T-helper 17 cell (primary cell): ENCODE data around the gene UCN. TPM values are rescaled to one million over a fixed set of nuclear protein-coding genes. Genes with fewer than 3 reads are reported as not detected.
A peak's percentile ranks its signal among the peaks of the same experiment; 100 is the strongest.
"Not testable (repeated sequence)": the region's sequence is repeated elsewhere in the genome, so short reads cannot be mapped to it uniquely, and the experiment has no call there.

Experiments used
- ATAC-seq: fragments of 150-1000 bp; cut with Tn5 transposase; 2 replicates; pipeline ENCODE4 v1.10.0; 2021; ENCODE audit warnings: mild to moderate bottlenecking, moderate library complexity
- DNase-seq, 3 donors: peaks; one replicate each; pipeline versions ENCODE4 v3.0.0 to v3.0.0-alpha.2; 2020 to 2021
- H3K9me3 ChIP-seq: one replicate; pipeline ENCODE4 v1.7.0; 2013; ENCODE audit warnings: low read length, mild to moderate bottlenecking; ENCODE audit not compliant: control insufficient read depth, poor library complexity, severe bottlenecking
- H3K27ac Mint-ChIP-seq: one replicate; pipeline ENCODE4 v1.8.0; 2022; ENCODE audit warnings: mild to moderate bottlenecking, moderate library complexity, mixed read lengths
- H3K27me3 Mint-ChIP-seq: one replicate; pipeline ENCODE4 v1.8.0; 2022; ENCODE audit warnings: mixed read lengths
- H3K36me3 Mint-ChIP-seq: one replicate; pipeline ENCODE4 v1.8.0; 2022; ENCODE audit warnings: low read depth, mixed read lengths
- H3K4me1 Mint-ChIP-seq: one replicate; pipeline ENCODE4 v1.8.0; 2022; ENCODE audit warnings: mild to moderate bottlenecking, mixed read lengths
- H3K4me3 Mint-ChIP-seq: one replicate; pipeline ENCODE4 v1.8.0; 2022; ENCODE audit warnings: mild to moderate bottlenecking, moderate library complexity, mixed read lengths
- total RNA-seq, 4 donors: library from RNA in 2 of 4; stranded (reverse) in 2 of 4; gene quantifications; one replicate each; pipeline ENCODE4 v1.2.3 and lab custom pipeline; 2022 to 2026

The UCN gene
- total RNA-seq, 2 donors from 2014 or later, result 1.5 to 1.6 TPM

DNA sequence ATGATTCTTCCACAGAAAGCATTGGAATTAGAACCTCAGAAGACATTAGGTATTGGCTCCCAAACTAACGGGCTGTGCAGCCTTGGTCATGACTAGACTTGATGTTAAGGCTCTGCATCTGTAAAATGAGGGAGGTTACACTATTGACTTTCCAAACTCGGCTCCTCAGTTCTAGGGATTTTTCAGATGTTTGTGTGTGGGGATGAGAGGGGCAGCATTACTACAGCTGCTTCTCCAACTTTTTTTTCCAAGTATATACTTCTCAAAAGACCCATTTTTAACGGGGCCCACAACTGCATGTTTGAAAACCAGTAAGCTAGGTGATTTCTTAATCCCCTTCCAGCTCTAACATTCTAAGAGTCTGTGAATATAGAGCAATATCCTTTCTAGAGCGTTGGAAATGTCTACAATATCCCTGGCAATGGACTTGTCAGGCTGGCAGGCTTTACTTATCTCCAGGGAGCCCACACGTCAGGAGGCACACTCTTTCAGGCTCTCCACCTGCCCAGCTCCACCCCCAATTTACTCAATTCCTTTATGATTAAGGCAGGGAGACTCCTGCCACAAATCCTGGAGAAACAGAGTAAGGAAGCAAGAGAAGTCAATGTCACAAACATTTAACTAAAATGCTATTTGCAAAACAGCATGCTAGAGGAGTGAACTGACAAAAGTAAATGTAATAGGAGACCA, 15.5 kb upstream of the UCN start:
- Mint-ChIP-seq H3K27me3 (no peaks in the 10 kb centered on the region), H3K4me1 (peaks cover 20% of the 10 kb centered on the region), H3K36me3 (peaks cover 14% of the 10 kb centered on the region), H3K27ac (peak overlapping the region; percentile 99), H3K4me3 (peak overlapping the region; percentile 98)
- no peak for DNase-seq
- peak; percentile 2 for ATAC-seq
- H3K9me3 ChIP-seq, result no peaks in the 10 kb centered on the region

DNA sequence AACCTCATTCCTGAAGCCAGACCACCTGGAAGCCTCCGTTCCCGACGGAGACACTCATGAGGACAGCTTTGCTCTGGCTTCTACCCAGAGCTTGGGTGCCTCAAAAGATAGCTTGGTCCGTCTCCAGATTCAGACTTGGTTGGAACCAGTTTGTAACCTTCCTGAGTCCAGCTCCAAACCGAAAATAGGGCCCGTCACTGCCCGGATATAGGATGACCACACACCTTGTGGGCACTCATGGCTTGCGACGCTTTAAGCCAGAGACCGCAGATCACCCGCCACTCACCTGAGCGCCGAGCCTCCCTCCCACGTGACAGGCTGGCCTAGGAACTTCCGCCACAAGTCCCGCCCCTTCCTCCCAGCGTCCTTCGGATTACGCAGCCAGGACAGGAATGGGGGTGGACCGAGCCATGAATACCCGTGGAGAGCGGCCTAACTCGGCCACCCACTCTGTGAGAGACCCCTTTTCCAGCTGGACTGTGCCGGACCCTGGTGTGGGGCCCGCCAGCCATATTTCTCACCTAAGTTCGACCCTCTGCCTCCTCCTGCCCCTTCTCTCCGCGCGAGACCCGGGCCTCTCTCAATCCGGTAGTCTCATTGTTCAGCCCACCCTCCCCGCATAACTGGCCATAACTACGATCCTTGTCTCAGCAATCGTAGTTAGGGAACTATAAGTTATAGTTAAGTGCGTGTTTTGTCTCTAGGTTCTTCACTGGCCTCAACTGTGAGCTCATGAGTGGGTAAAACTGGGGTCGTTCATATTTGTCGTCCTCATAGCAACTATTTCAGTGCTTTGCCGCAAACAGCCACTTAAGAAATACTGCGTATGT, 14.7 kb upstream of the UCN start, which contains the start of gene MPV17:
Gene MPV17, minus strand, starts transcription at position 332 of the 830 bp plus-strand sequence. CDS start 580 bp downstream, outside the sequence.
- ATAC-seq (peak; percentile 98), DNase-seq (peak; percentile 73 to 77 (median 73))
- peak within 1 kb of the TSS; percentile 98 for H3K4me3 Mint-ChIP-seq
- H3K4me1 Mint-ChIP-seq, result peaks cover 20% of the 10 kb centered on the region
- no peaks in the 10 kb centered on the region for H3K9me3 ChIP-seq
- peak within 1 kb of the TSS; percentile 99 for H3K27ac Mint-ChIP-seq
- peaks cover 8% of the 10 kb centered on the region for H3K36me3 Mint-ChIP-seq
- no peaks in the 10 kb centered on the region for H3K27me3 Mint-ChIP-seq

DNA sequence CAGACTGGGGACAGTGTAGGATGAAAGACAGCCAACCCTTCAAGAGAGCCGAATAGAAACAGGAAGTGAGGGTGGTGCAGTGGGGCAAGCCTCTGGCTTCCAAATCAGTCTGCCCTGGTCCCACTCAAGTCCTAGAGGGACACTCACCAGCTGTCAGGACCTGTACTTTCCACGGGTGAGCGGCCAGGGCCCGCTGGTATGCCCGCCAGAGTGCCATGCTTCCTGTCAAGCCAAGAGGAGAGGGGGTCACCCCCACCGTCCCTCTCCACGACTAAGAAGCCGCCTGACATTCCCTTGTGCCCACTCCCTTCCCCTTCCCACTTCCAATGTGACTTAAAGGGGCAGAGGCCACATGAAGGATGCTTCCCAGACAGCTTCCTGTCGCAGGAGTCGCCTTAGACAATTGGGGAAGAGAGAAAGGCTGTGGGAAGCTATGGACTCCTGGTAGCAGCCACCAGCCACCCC, 14.1 kb upstream of the UCN start:
- H3K4me3 Mint-ChIP-seq, result peak overlapping the region; percentile 98
- peak; percentile 13 for ATAC-seq
- H3K27ac Mint-ChIP-seq, result peak overlapping the region; percentile 99

DNA sequence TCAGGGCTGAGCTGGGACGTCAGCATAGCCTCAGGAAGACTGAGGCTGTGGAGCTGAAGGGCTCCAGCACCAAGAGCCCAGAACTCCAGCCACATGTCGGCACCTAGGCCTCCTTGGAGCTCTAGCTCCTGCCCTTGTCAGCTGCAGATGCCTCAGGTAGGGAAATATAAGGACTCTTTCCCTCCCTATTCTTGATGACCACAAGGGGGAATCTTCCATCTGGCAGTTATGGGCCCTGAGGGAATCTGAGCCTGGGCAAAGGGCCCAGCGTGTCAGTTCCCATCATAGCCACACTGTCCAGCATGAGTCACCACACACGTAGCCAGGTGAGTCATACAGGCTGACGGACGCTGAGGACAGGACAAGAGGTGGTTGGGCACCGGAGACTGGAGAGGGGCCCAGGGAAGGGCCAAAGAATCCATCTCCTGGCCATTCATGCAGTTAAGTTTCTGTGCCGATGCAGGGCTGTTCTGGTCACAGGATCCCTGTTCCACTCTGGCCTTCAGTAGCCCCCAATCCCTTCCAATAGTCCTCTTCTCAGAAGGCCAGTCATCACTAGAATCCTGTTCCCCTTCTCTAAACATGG, 12.8 kb upstream of the UCN start:
- H3K4me3 Mint-ChIP-seq, result no peak overlapping the region
- H3K4me1 Mint-ChIP-seq, result peaks cover 16% of the 10 kb centered on the region
- H3K27ac Mint-ChIP-seq, result no peak overlapping the region
- H3K36me3 Mint-ChIP-seq, result no peaks in the 10 kb centered on the region
- DNase-seq, result no peak
- ATAC-seq, result no peak
- H3K27me3 Mint-ChIP-seq, result no peaks in the 10 kb centered on the region
- H3K9me3 ChIP-seq, result no peaks in the 10 kb centered on the region

More for the DNA sequence above, 14.1 kb upstream of the UCN start:
- peaks cover 5% of the 10 kb centered on the region for H3K36me3 Mint-ChIP-seq
- peaks cover 20% of the 10 kb centered on the region for H3K4me1 Mint-ChIP-seq
- DNase-seq, result no peak
- no peaks in the 10 kb centered on the region for H3K9me3 ChIP-seq
- no peaks in the 10 kb centered on the region for H3K27me3 Mint-ChIP-seq

DNA sequence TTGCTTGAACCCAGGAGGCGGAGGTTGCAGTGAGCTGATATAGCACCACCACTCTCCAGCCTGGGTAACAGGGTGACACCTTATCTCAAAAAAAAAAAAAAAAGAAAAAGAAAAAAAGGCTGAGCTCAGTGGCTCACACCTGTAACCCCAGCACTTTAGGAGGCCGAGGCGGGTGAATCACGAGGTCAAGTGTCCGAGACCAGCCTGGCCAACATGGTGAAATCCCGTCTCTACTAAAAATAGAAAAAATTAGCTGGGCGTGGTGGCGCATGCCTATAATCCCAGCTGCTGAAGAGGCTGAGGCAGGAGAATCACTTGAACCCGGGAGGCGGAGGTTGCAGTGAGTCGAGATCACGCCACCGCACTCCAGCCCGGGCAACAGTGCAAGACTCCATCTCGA, 11.6 kb upstream of the UCN start:
- H3K9me3 ChIP-seq, result not testable (repeated sequence)

DNA sequence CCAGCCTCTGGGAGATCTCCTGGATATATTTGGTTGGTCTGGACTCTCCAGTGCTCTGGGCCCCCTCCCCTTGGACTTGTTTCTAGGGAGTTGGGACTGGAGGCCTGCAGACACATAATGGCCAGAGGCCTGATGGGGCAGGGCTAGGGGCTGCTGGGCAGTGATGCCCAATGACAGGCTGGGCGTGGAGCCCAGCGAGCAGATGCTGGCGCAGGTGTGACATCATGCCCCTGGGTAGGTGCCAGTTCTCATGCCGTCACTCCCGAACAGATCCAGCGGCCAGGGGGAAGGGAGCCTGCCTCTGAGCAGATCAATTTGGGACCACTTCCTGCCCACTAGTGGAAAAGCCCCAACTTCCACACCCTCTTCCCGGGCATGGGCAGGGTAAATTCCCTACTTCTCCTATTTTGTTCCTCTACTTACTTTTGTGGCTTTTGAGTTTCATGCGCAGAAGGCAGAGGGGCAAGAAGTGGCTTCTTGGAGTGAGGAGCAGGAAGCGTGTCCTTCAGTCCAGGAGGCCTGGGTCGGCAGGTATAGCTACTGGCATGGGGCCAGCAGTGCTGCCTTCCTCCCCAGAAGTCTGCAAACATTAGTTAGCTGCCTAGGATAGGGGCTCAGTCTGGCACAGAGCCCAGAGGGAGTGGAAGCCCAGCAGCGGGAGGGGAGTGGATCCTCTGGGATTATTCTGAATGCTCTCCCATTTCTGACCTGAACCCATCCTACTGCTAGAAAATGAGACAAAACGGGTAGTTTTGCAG, 8.6 kb upstream of the UCN start:
- DNase-seq, result no peak
- H3K27me3 Mint-ChIP-seq, result no peaks in the 10 kb centered on the region
- H3K27ac Mint-ChIP-seq, result no peak overlapping the region
- H3K9me3 ChIP-seq, result no peaks in the 10 kb centered on the region
- H3K4me3 Mint-ChIP-seq, result no peak overlapping the region
- peaks cover 5% of the 10 kb centered on the region for H3K4me1 Mint-ChIP-seq
- no peak for ATAC-seq
- H3K36me3 Mint-ChIP-seq, result peaks cover 2% of the 10 kb centered on the region

More for the DNA sequence above, 11.6 kb upstream of the UCN start:
- H3K4me1 Mint-ChIP-seq, result peaks cover 16% of the 10 kb centered on the region
- H3K27me3 Mint-ChIP-seq, H3K4me3 Mint-ChIP-seq, DNase-seq, H3K27ac Mint-ChIP-seq, ATAC-seq, H3K36me3 Mint-ChIP-seq: not testable (repeated sequence)

DNA sequence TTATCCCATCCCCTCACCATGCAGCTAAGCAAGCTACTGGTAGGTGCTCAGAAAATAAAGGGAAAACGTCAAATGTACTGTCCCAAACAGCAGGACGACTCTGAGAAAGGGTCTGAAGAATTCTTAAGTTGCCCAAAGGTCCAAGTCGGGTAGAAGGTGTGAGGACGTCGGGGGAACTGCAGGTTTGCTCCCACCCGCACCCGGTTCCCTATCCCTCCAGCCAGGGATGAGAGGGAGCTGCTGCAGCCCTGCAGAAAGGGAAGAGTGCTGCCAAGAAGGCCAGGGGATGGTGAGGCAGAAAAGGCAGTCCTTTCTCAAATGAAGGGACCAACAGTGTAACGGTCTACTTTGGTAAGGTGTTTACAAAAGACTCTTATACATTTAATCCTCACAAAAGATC, 6.9 kb upstream of the UCN start:
- DNase-seq (no peak), ATAC-seq (no peak)
- Mint-ChIP-seq H3K4me1 (no peaks in the 10 kb centered on the region), H3K4me3 (no peak overlapping the region), H3K36me3 (peaks cover 7% of the 10 kb centered on the region), H3K27ac (no peak overlapping the region), H3K27me3 (no peaks in the 10 kb centered on the region)
- no peaks in the 10 kb centered on the region for H3K9me3 ChIP-seq

DNA sequence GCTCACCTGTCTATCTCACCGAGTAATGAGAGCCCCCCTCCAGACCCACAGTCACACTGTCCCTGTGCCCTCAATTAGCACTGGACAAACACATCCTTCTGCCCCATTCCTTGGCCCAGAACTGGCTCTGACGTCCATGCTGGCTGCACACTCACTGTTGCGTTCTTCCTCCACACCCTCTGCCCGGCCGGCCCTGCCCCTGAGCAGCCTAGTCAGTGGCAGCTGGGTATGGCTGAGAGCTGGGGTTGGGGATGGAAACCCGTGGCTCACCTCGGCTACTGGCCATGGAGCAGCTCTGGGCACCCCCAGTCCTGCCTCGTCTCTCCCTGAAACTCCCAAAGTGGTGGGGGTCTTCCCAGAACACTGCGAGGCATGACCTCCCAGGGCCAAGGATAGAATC, 6.5 kb upstream of the UCN start:
- H3K4me3 Mint-ChIP-seq, result no peak overlapping the region
- H3K27me3 Mint-ChIP-seq, result no peaks in the 10 kb centered on the region
- H3K36me3 Mint-ChIP-seq, result peaks cover 7% of the 10 kb centered on the region
- DNase-seq (no peak), ATAC-seq (no peak)
- H3K9me3 ChIP-seq, result no peaks in the 10 kb centered on the region
- H3K27ac Mint-ChIP-seq, result no peak overlapping the region
- H3K4me1 Mint-ChIP-seq, result no peaks in the 10 kb centered on the region

DNA sequence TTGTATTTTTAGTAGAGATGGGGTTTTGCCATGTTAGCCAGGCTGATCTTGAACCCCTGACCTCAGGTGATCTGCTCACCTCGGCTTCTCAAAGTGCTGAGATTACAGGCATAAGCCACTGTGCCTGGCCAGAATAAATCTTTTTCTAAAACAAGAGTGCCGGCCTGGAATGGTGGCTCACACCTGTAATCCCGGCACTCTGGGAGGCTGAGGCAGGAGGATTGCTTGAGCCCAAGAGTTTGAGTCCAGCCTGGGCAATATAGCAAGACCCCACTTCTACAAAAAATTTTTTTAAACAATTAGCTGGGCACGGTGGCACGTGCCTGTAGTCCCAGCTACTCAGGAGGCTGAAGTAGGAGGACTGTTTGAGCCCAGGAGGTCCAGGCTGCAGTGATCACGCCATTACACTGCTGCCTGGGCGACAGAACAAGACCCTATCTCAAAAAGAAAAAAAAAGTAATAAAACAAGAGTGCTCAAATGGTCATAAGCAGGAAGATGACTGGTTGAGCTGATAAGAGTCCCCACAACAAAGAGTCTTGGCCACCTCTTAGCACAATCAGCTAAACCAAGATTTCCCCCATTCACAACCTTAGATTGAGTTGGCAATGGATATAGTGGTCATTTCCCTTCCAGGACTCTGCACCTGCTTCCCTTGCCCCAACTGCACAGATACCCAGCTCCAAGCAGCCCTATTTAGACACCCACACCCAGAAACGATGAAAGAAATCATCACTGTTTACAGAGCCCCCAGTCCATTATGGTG, 5.8 kb upstream of the UCN start:
- DNase-seq, result no peak
- no peak overlapping the region for H3K27ac Mint-ChIP-seq
- no peaks in the 10 kb centered on the region for H3K9me3 ChIP-seq
- H3K27me3 Mint-ChIP-seq, result no peaks in the 10 kb centered on the region
- H3K4me3 Mint-ChIP-seq, result no peak overlapping the region
- no peaks in the 10 kb centered on the region for H3K4me1 Mint-ChIP-seq
- no peak for ATAC-seq
- peaks cover 7% of the 10 kb centered on the region for H3K36me3 Mint-ChIP-seq

DNA sequence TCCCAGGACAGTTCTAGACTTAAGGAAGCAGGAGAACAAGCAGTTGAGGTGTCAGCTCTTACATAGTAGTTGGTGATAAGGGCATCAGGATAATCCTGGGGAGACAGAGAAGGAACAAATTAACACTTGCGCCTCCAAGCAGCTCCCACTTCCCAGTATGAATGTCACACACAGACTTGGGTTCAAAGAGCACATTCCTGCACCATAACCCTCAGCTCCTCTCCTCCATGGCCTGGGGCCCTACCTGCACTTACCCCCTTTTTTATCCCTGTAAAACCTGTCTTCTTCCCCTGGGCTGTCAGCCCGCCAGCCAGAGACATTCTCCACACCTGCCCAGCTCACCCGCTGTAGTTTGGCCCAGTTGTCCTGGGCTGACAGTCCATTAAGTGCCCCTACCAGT, 3.9 kb upstream of the UCN start:
- H3K27ac Mint-ChIP-seq, result no peak overlapping the region

DNA sequence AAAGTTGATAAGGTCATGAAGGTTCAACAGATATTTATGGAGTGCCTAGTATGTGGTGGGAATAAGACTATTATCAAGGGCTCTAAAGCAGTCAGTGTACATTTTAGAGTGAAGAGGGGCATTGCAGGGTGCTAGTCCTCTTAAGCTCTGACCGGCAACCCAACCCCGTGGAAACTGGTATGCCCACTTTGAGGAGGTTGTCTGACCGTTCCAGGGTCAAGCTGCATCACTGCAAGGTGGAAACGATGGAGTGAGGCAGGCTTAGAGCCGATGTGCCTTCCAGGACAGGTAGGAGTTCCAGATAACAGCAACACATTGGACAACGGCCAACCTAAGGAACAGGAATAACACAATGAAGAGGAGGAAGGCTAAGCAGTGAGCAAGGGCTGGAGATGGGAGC, 1.4 kb upstream of the UCN start:
- Mint-ChIP-seq H3K4me3 (no peak overlapping the region), H3K4me1 (no peaks in the 10 kb centered on the region), H3K36me3 (peaks cover 7% of the 10 kb centered on the region), H3K27ac (no peak overlapping the region), H3K27me3 (peaks cover 16% of the 10 kb centered on the region)
- H3K9me3 ChIP-seq, result no peaks in the 10 kb centered on the region
- no peak for DNase-seq
- ATAC-seq, result no peak

More for the DNA sequence above, 3.9 kb upstream of the UCN start:
- H3K9me3 ChIP-seq, result no peaks in the 10 kb centered on the region
- ATAC-seq (no peak), DNase-seq (no peak)
- H3K4me3 Mint-ChIP-seq, result no peak overlapping the region
- H3K4me1 Mint-ChIP-seq, result no peaks in the 10 kb centered on the region
- H3K36me3 Mint-ChIP-seq, result peaks cover 7% of the 10 kb centered on the region
- H3K27me3 Mint-ChIP-seq, result no peaks in the 10 kb centered on the region
